Raji (cell line): ENCODE measurements around the gene KITLG.

Source experiments
- POLR2A ChIP-seq: IDR thresholded peaks from 2 replicates; pipeline ENCODE4 v1.6.1; 2011; ENCODE audit warnings: low read depth, low read length, control low read depth; ENCODE audit not compliant: insufficient read depth

The KITLG gene

DNA sequence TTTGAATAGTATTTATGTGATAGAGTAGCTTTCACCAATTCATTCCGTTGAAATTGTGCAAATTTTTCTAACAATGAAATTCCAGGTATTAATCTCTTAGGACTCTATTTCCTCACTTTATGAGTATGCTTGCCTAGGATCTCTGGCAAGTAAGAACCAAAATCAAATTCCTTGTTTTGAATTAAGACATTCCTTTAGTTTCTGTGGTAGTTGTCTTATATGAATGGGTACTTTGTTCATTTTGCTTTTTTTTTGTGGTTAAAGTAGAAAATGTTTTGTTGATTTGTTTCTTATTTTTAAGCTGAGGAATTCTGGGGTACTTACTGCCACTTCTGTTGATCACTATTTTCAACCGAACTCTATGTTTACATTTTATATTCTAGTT, 59.8 kb downstream of the KITLG start:
- TF ChIP-seq POLR2A = no peak

DNA sequence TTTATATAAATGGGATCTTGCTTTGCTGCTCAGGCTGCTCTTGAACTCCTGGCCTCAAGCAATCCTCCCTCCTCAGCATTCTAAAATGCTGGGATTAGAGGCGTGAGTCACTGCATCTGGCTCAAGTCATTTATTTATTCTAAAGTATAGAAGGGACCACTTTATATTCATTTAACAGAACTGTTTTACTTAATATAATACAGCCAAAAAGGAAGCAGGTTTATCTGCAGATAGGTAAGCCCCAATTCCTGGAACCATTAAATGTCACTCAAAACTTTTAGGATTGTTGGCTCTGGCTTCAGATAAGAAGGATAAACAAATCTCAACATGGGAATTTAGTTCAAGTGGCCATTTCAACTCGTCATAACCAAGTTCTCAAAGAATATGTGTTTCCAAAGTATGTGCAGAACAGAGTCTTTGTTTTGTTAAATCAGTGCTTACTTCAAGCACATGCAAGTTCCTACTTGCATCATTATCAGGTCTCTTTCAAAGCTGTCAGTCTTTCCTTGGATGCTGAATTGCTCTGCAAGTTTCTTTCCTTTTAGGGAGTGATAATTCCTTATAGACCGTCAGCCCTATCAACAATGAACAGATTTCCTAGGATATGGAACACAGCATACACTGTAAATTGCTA, 60.4 kb downstream of the KITLG start:
- no peak for TF ChIP-seq POLR2A

DNA sequence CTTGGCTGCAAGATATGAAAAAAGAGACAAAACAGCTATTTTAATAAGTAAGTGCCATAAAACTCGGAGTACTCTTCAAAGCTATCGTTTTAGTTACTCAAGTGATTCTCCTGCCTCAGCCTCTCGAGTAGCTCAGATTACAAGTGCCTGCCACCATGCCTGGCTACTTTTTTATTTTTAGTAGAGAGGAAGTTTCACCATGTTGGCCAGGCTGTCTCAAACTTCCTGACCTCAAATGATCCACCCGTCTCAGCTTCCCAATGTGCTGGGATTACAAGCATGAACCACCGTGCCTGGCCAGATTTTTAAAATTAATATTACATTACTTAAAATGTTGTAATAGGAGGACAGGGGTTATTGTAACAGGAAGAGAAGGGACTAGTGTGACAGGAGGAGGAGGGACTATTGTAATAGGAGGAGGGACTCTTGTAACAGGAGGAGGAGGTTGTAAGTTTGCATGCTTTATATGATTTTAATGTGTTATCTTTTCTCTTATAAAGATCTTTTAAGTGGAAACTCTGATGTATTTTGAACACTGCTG, 61.3 kb downstream of the KITLG start:
- TF ChIP-seq POLR2A = no peak

DNA sequence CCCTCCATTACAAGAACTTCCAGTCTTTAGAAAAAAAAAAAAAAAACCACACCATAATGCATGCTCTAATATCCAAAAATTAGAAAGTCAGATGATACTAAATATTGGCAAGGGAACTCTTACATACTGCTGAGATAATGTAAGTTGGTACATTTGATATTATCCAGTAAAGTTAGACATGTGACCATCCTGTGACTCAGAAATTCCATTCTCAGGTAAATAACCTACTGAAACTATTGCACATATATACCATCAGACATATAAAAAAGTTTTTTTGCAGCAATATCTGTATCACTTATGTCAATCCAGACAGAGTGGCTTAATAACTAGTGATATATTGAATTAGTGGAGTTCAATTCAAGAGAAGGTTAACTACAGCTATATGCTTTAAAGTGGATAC, 63.5 kb downstream of the KITLG start:
- TF ChIP-seq POLR2A = no peak

DNA sequence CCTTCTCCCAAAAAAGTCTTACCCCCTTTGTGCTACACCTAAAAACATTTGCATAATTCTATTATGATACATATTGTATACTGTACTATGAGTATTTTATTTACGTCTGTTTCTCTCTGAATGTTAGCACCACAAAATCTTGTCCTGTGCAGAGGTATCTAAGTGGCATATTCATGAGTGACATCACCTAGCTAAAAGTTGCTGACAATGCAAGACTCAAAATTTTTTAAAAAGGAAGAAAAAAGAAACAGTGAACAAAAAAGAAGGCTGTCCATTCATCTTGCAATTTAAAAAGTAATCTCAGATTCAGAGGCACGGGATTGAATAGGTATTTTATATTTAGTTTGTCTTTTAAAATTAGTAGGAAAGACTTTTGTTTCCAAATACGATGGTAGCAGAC, 69.4 kb downstream of the KITLG start:
- no peak for TF ChIP-seq POLR2A

DNA sequence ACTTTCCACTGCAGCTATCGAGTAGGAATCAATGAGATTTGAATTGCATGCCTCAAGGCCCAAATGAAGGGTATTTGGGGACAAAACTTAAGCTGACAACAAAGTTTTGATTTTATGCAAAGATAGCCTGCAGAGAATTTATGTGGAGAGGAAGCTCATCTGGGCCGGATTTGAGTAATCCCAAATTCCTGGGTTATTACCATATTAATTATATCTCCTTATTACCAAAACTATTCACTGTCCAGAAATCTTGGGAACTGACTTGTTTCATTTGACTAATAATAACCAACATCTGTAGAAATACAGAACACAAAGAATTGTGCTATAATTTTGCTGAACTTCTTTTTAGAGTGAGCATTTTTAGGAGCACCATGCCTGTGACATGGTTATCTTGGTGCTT, 70.4 kb downstream of the KITLG start:
- TF ChIP-seq POLR2A = no peak

DNA sequence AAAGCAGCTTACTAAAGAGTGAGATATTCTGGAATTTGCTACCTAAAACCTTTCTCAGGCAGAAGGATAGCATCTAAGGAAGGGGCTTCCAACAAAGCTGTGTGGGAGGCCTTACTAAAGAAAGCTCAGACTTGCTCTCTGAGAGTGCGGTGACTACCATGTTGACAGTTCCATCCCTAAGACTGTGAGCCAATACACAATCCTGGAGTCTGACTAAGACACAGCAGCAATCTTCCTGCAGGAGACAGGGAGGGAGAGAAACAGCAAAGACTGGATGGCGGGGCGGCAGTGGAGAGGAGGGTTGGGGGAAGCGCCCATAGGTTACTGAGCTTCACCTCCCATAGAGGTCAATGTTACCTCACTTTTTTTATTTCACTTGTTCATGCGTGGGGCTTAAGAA, 70.9 kb downstream of the KITLG start:
- TF ChIP-seq POLR2A = no peak

DNA sequence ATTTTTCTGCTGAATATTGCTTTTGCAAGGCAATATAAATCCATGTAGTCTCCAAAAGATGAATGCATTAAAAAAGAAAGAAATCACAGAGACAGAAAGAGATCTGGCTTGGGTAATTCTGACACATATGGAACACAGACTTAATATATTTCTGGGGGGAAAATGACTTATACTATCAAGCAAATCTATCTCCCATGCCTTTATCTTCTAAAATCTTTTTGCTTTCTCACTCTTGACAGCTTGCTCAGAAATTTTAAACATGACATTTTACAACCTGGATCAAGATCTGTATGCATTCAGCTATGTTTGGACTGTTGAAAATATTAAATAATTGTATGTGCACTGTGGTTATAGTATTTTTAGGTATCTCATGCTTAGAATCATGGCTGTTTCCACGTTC, 73.0 kb downstream of the KITLG start:
- no peak for TF ChIP-seq POLR2A

DNA sequence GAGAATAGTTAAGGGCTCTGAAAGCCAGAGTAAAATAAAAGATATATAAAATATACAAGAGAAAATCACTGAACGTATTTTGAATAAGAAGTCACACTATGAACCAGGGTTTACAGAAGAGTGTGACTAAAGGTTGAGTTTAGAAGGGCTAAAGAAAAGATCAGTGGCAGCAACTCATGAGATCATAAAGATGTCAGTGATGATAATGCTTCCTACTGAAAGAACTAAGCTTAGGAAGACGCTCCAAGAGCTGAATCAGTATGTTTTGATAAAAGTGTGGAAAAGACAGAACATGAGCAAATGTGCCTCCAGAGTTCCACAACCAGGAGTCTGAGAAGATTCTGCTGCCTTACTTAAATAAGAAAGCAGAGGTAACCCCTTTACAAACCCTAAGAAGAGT, 74.6 kb downstream of the KITLG start:
- no peak for TF ChIP-seq POLR2A

DNA sequence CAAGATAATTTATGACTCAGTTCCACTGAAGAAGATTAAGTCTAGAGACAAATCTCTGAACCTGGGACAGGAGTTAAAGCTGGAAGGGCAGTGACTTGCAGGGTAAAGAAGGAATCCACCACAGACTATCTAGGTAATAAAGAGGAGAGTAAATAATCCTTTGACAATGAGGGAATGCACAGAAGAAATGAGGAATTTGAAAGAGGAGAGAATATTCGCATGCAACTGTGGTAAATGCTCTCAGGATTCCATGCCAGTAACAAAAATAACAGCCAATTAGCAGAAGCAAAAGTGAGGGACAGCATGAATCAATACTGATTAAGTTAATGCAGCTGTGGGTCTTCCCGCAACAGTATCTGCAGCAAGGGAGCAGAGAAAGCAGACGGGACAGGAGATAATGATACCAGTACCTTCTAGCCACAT, 77.0 kb downstream of the KITLG start:
- TF ChIP-seq POLR2A = no peak

DNA sequence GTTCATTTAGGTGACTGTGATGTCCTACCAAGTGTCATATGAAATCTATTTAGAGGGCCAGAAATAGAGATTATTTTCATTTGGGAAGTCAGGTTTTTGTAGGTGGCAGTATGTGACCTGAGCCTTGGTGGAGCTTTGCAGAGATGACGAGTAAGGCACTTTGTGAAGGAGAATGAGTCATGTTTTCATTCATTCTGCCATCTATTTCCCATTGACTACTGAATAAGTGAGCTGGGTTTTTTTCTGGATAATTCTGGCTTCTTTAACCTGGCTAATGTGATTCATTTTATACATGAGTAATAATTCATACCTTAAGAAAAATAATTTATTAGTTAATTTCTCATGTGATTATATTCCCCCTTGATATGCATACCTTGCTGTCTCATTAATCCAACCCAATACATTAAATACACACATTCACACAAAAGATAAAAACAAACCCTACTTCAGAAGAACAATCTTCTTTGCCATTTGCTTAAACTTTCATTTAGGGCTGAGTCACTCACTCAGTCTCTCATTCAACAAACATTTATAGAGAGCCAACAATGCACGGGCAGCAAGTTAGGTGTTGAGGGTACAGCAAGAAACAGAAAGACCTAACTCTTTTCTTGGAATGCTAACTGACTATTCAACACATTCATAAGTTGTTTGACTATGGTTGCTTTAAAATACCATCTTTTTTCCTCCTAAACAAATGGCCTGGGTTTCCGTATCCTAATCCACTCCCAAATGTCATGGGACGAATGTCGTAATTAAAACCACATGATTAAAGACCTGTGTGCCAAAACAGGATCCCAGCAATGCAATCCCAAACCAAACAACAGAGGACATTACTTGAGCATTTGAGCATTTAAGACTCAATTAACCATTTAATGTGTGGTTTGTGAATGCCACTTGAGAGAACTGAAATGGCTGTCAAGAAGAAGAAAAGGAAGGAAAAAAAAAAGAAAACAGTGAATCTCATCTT, 78.0 kb downstream of the KITLG start:
- no peak for TF ChIP-seq POLR2A

DNA sequence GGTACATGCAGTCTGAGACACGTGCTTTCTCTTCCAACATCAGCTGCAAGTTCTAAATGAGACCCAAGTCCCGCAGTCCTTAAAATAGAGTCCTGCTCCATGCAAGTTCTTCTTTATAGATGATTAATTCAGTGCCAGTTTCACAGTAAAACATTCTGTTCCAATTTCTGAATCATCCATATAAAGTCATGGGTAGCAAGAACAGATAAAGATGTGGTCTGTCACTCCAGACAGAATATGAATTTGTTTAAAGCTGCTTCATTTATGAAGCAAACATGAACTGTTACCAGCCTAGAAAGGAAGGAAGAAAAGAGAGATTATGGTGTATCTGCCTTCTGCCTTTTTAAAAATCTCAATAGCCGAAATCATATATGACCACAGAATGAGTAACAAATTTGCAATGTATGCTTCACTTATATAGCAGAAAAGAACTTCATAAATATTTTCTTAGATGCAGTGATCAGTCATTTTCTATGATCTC, 83.3 kb downstream of the KITLG start:
- no peak for TF ChIP-seq POLR2A

DNA sequence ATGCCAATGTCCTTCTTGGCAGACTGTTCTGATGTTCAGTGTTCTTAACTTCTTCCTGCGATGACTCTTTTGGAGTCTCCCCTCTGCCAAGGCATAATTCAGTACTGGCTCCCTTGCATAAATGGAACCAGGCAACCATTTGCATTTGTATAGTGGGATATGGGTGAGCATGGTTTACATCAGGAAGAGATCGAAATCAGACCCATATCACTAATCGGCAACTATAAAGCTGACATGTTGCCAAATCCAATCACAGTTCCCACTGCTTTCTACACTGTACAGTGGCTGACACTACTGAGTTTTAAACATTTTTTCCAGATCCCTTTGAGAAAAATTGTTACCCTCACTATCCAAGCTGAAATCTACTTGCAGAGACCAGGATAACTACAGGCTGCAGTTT, 83.8 kb downstream of the KITLG start:
- TF ChIP-seq POLR2A = no peak

DNA sequence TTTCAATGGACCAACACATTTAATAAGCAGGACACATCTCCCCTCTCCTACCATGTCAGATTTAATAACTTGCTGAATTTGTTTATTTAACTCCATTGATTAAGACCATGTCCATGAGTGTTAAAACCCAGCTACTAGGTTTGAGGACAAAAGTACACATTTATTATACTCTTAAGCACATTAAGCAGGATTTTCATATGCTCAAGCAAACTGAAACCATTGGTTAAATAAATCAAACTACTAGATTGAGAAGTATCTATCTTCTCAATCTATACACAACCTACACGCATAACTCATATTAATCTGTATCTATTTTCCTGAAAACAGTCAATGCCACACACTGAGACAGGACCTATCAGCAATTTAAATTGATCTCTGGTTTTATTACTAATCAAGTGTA, 85.2 kb downstream of the KITLG start:
- no peak for TF ChIP-seq POLR2A

DNA sequence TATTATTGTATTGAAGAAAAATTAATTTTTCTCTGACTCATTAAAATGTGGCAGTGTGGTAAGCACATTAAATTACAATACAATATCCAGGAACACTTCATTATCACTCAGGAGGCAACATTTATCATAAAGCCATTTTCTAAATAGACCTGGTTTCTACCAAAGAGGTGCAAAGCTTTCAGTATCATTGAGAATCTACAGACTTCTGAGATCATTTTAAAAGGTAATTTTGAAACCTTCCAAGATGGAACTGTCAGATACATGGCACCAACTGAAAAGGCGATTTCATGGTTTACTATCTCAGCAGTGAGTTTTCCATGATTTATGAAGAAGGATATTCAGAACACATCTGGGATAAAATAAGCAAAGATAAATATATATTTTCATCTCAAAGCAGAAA, 85.8 kb downstream of the KITLG start:
- TF ChIP-seq POLR2A = no peak

DNA sequence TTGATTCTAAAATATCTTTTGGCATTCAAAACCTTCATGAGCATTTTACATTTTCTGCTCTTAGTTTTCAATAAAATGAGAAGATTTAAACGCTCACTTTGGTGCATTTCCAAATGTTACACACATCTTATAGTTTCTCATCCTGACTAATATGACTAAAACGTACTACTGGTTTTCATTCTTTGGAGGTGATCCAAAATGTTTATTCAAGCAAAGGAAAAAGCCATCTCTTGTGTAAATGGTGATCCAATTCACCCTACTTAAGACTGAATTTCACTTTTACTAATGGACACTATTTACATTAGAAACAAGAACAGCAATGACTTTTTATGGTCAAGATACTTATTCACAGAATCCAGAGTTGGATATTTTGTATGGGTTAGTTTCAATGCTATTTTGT, 86.6 kb downstream of the KITLG start:
- TF ChIP-seq POLR2A = no peak

DNA sequence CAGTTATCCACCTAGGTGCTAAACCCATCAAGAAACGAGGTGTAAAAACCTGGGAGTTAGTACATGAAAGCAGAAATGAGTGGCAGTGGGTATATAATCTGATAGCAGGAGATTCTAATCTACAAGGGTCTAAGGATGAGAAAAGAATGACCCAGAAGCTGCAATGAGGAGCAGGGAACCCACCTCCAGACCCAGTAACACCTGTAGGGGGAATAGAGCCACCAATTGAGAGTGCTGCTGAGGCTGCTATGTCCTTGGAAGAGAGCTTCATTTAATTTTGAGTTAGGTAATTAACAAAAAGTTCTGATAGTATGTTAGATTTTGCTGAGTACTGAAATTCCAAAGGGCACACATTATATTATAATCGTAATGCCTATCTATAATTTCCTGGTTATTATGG, 89.8 kb downstream of the KITLG start:
- TF ChIP-seq POLR2A = no peak

DNA sequence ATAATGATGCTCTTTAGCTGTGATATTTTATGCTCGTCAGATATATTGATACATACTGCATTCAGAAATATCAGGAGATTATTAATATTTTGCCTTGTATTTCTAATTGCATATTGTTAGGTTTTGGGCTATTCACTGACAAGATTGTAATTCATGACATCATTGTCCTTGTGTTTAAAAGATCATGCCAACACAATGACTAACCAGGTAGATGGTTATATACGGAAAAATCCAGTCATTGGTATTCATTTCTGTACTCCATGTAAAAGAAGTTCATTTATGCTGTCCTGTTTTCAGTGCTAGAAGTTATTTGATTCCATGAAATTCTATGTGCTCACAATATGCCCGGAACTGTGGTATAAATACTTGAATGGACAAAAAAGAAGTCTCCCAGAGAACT, 107.5 kb downstream of the KITLG start:
- no peak for TF ChIP-seq POLR2A
